Mammary epithelial cell (primary cell): ENCODE measurements around the gene USP4.

Experiments
- EZH2 ChIP-seq: IDR thresholded peaks from 2 replicates; pipeline ENCODE4 v1.6.1; 2012; ENCODE audit warnings: low read length, inconsistent platforms, borderline replicate concordance
- TF ChIP-seq, protein P1 (sequence below), 2 donors: IDR thresholded peaks in 1 of 2; conservative IDR thresholded peaks in 1 of 2; 2 replicates each; pipeline ENCODE4 v1.5.1; 2011 to 2012; ENCODE audit warnings: inconsistent platforms in 2 of 2, low read length in 2 of 2, mild to moderate bottlenecking in 2 of 2, control low read depth in 1 of 2, low read depth in 1 of 2; ENCODE audit not compliant: insufficient read depth in 1 of 2; ENCODE audit errors: extremely low read depth in 1 of 2

GRCh38 chr3:49378249-49378895, 38.5 kb upstream of the USP4 start:
- TF ChIP-seq, protein P1, sequence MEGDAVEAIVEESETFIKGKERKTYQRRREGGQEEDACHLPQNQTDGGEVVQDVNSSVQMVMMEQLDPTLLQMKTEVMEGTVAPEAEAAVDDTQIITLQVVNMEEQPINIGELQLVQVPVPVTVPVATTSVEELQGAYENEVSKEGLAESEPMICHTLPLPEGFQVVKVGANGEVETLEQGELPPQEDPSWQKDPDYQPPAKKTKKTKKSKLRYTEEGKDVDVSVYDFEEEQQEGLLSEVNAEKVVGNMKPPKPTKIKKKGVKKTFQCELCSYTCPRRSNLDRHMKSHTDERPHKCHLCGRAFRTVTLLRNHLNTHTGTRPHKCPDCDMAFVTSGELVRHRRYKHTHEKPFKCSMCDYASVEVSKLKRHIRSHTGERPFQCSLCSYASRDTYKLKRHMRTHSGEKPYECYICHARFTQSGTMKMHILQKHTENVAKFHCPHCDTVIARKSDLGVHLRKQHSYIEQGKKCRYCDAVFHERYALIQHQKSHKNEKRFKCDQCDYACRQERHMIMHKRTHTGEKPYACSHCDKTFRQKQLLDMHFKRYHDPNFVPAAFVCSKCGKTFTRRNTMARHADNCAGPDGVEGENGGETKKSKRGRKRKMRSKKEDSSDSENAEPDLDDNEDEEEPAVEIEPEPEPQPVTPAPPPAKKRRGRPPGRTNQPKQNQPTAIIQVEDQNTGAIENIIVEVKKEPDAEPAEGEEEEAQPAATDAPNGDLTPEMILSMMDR (conservative IDR thresholded peaks at IDR 0.05 in 1 of 2, IDR thresholded peaks at IDR 0.05 in 1 of 2; ENCODE audit: extremely low read depth in 1 of 2, insufficient read depth in 1 of 2, low read depth in 1 of 2, low read length in 2 of 2): no peak
- no peak for TF ChIP-seq EZH2
